GM10248 (cell line): ENCODE data around the gene MACROD1.

Experiments
- CTCF ChIA-PET: fragments of 300-600 bp; sonication (Branson Sonifier 250); formaldehyde crosslinking; extraction: SDS; loops from one replicate; lab custom pipeline; 2021; ENCODE audit warnings: antibody characterized with exemption; lab: Yijun Ruan, JAX
- POLR2A ChIA-PET: fragments of 350-650 bp; sonication (Branson Sonifier 250); formaldehyde crosslinking; extraction: SDS; loops from one replicate; lab custom pipeline; 2020; ENCODE audit warnings: antibody characterized with exemption; lab: Yijun Ruan, JAX
- DNase-seq: peaks from one replicate; pipeline ENCODE4 v3.0.0; 2012; ENCODE audit errors: extremely low spot score
- TF ChIP-seq, protein P1 (sequence below): IDR thresholded peaks from 2 replicates; pipeline ENCODE4 v1.5.1; 2012; ENCODE audit warnings: mild to moderate bottlenecking, low read depth; ENCODE audit errors: extremely low read depth, missing control alignments, control extremely low read depth

Gene MACROD1

GRCh38 chr11:64186492-64187165 is 20.7 kb upstream of the MACROD1 start:
- DNase-seq: peak; percentile 7
- ChIA-PET CTCF (interaction anchor here (0.7 to 6.8 kb wide), 7 partner anchors 19 to 118 kb away, joined by 3 to 61 read pairs (median 5); partner anchors contain the start of genes CATSPERZ, FERMT3 and PLCB3), POLR2A (interaction anchor here (1.1 to 3.9 kb wide), 6 partner anchors 10 to 137 kb away, joined by 3 to 36 read pairs (median 4); partner anchors contain the start of genes FERMT3 and FKBP2)
- TF ChIP-seq, protein P1, sequence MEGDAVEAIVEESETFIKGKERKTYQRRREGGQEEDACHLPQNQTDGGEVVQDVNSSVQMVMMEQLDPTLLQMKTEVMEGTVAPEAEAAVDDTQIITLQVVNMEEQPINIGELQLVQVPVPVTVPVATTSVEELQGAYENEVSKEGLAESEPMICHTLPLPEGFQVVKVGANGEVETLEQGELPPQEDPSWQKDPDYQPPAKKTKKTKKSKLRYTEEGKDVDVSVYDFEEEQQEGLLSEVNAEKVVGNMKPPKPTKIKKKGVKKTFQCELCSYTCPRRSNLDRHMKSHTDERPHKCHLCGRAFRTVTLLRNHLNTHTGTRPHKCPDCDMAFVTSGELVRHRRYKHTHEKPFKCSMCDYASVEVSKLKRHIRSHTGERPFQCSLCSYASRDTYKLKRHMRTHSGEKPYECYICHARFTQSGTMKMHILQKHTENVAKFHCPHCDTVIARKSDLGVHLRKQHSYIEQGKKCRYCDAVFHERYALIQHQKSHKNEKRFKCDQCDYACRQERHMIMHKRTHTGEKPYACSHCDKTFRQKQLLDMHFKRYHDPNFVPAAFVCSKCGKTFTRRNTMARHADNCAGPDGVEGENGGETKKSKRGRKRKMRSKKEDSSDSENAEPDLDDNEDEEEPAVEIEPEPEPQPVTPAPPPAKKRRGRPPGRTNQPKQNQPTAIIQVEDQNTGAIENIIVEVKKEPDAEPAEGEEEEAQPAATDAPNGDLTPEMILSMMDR: no peak

- CTCF ChIA-PET: interaction anchor here (0.8 to 6.8 kb wide), 10 partner anchors 10 to 186 kb away, joined by 3 to 61 read pairs (median 5); partner anchors contain the start of genes CATSPERZ and FERMT3
- TF ChIP-seq, protein P1: peak; percentile 22
- peak; percentile 97 for DNase-seq
- POLR2A ChIA-PET: interaction anchor here (0.7 to 3.9 kb wide), 17 partner anchors 10 to 593 kb away, joined by 3 to 36 read pairs (median 4); partner anchors contain the start of genes BAD, FERMT3, FKBP2 and PRDX5
Measured at GRCh38 chr11:64185693-64186491, 20.0 kb upstream of the MACROD1 start, which contains the start of gene STIP1. TSS of gene STIP1 (plus strand) at chr11:64186171. CDS start at chr11:64186262, 91 bp downstream.

DNA sequence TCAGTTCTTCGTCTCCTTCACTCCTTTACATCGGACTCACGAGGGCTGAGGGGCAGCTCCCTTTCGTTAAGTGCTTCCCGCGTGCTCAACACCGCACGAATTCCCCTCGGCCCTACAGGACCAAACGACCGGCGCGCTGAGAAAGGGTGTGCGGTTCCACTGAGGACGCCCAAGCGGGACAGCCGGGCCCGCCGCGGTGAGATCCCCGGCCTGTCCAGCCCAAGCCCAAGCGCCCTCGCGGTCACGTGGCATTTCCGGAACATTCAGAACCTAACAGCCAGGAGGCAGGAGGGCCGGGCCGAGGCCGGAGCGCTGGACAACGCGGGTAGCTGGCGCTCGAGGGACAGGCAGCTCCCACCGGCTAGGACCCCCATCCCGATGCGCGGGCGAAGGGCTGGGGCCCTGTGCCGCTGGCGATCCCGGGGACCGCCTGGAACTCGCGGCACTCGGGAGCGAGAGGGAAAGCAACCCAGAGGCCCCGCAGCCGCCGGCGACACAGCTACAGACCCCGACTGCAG is 19.3 kb upstream of the MACROD1 start:
- CTCF ChIA-PET: interaction anchor here (0.8 to 6.8 kb wide), 9 partner anchors 9 to 185 kb away, joined by 3 to 61 read pairs (median 5); partner anchors contain the start of genes CATSPERZ and FERMT3
- POLR2A ChIA-PET: interaction anchor here (0.6 to 3.9 kb wide), 21 partner anchors 10 to 593 kb away, joined by 3 to 36 read pairs (median 4); partner anchors contain the start of genes BAD, FERMT3, FKBP2 and PRDX5
- DNase-seq: no peak

GRCh38 chr11:64183890-64184289 is 18.0 kb upstream of the MACROD1 start:
- no peak for DNase-seq
- POLR2A ChIA-PET: interaction anchor here (0.6 to 3.9 kb wide), 10 partner anchors 19 to 577 kb away, joined by 3 to 36 read pairs (median 6); partner anchors contain the start of genes CCDC88B and FERMT3
- TF ChIP-seq, protein P1: no peak
- CTCF ChIA-PET: interaction anchor here (0.6 to 6.8 kb wide), 3 partner anchors 21 to 171 kb away, joined by 3 to 61 read pairs (median 12); partner anchors contain the start of genes CATSPERZ and FERMT3

More for the DNA sequence above, 19.3 kb upstream of the MACROD1 start:
- TF ChIP-seq, protein P1: no peak

DNA sequence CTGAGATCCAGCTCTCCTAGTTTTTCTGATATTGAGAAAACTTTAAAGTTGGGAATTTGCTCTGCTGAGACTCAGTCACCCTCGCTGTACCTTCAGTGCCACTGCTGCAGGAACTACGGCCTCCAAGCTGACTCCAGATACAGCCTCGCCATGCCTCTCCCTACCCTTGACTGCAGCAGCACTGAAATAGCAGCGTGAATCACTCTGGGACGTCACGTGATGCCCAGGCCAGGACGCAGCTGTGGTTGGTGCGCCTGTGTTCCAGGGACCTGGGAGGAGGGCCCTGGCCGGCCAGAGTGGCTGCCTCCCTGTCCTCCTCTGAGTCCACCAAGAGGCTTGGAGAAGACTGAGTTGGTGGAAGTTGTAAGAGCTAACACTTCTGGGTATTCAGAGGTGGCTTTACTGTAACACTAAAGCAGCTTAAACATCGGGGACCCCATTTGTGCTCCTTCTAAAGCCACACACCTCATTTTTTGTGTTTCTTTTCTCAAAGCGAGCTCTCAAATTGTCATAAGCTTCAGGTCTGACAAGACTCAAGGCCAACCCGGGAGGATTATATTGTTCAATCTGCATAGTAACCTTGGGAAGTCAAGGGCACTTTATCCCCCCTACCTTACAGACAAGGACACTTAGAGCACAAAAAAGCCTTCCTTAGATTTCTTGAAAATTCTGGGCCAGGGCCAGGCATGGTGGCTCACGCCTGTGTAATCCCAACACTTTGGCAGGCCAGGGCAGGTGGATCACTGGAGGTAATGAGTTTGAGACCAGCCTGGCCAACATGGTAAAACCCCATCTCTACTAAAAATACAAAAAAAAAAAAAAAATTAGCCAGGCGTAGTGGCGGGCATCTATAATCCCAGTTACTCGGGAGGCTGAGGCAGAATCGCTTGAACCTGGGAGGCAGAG is 15.8 kb upstream of the MACROD1 start:
- ChIA-PET POLR2A (interaction anchor here (0.5 to 1.0 kb wide), 4 partner anchors 26 to 1362 kb away, joined by 3 to 4 read pairs (median 3); no protein-coding TSS in a partner anchor), CTCF (interaction anchor here (1.0 to 2.0 kb wide), 4 partner anchors 15 to 414 kb away, joined by 3 to 8 read pairs (median 4); no protein-coding TSS in a partner anchor)
- DNase-seq: peak; percentile 52
- TF ChIP-seq, protein P1: no peak
